ENCODE results near the gene LUM. TPM values are rescaled to one million over a fixed set of nuclear protein-coding genes. Genes with fewer than 3 reads are reported as not detected.

Gene LUM
- total RNA-seq, 1 experiment from 2014 or later, result not detected

Other genes with a start within 250 kb of the LUM start
- not detected in 2 replicates for gene CCER1, start 156.3 kb downstream of the LUM start, total RNA-seq (2022)
- not detected in 2 replicates for gene EPYC, start 106.5 kb downstream of the LUM start, total RNA-seq (2022)
- not detected in 2 replicates for gene KERA, start 53.5 kb downstream of the LUM start, total RNA-seq (2022)
- gene DCN, start 71.3 kb upstream of the LUM start, total RNA-seq (2022), result 33.1 and 46.5 TPM in 2 replicates